Psoas muscle (tissue), 8 donors: ENCODE results near the gene KNSTRN. TPM values are rescaled to one million over a fixed set of nuclear protein-coding genes. Genes with fewer than 3 reads are reported as not detected.

Experiments used
- ATAC-seq, 4 donors: fragments of 200-7000 bp; cut with Tn5 transposase; one replicate each; pipeline ENCODE4 v1.9.1; 2020; ENCODE audit warnings: moderate library complexity in 3 of 4, mild to moderate bottlenecking in 2 of 4
- DNase-seq, 2 donors: peaks; one replicate each; pipeline ENCODE4 v3.0.0-alpha.2; 2020
- H3K27ac ChIP-seq: fragments of 200-600 bp; one replicate; pipeline ENCODE4 v1.8.0; 2022
- H3K27me3 ChIP-seq, 3 donors: fragments of 200-600 bp in 1 of 3; one replicate each; pipeline versions ENCODE4 v1.6.1 to v1.8.0; 2013 to 2022; ENCODE audit warnings: low read length in 2 of 3, mild to moderate bottlenecking in 2 of 3, moderate library complexity in 1 of 3; ENCODE audit not compliant: insufficient read depth in 3 of 3
- H3K36me3 ChIP-seq, 2 donors: fragments of 200-600 bp in 1 of 2; one replicate each; pipeline versions ENCODE4 v1.6.1 to v1.8.0; 2013 to 2022; ENCODE audit warnings: low read depth in 1 of 2, mild to moderate bottlenecking in 1 of 2, moderate library complexity in 1 of 2; ENCODE audit not compliant: insufficient read depth in 1 of 2
- H3K4me1 ChIP-seq: fragments of 200-600 bp; one replicate; pipeline ENCODE4 v1.8.0; 2022
- H3K4me3 ChIP-seq: fragments of 200-600 bp; one replicate; pipeline ENCODE4 v1.8.0; 2022; ENCODE audit warnings: mild to moderate bottlenecking
- H3K9me3 ChIP-seq: fragments of 200-600 bp; one replicate; pipeline ENCODE4 v1.8.0; 2022
- CTCF ChIP-seq: fragments of 200-600 bp; IDR thresholded peaks from one replicate; pipeline ENCODE4 v1.8.0; 2022; ENCODE audit warnings: antibody characterized with exemption
- WGBS, 3 donors: extraction: QIAGEN DNeasy Blood & Tissue Kit; methylation state at CpG; one replicate each; pipeline versions ENCODE4 v1.1.6 to v1.1.7; 2013; 5-methylcytosine and 5-hydroxymethylcytosine counted together
- intact Hi-C, 2 donors: fragments of 100-400 bp; cut with DNase I; formaldehyde crosslinking; loops; one replicate each; pipeline versions ENCODE4 v1.11.0 to v1.14.2; 2022
- polyA plus RNA-seq, 3 donors: library from polyadenylated mRNA; stranded (reverse); fragments of 200-250 nt; gene quantifications; one replicate each; pipeline ENCODE4 v1.2.3, GENCODE V29; 2013
- total RNA-seq, 4 donors: library from RNA; stranded (reverse); fragmentation: NEBNext Ultra II Directional in 2 of 4; extraction: Animal tissue kit (Norgen Biotek cat#: 25700) in 2 of 4; gene quantifications; one replicate each; pipeline versions ENCODE4 v1.2.1 to v1.2.4, GENCODE V29; 2021 to 2023
- donor health status: healthy with polysubstance abuse.
- donor health status: DM: no; HTN: no; CAD: no; lungs with moderate emphysema.
- donor health status: Bipolar disorder and iron deficiency.
- donor health status: healthy.
- donor health status: DM: yes; HTN: yes; CAD: no.
- donor health status: DM: no; HTN: no; CAD: no.
- donor health status: DM: no; HTN: no; CAD: no.
- donor health status: DM: yes; HTN: yes; CAD: no.

Gene KNSTRN
- total and polyA plus RNA-seq, 7 donors, result 7.7 to 21.5 (median 14.5) TPM

GRCh38 chr15:40340740-40341400 is 41.7 kb upstream of the KNSTRN start, which contains the start of gene CCDC9B:
Gene CCDC9B (minus strand): TSS chr15:40340939. CDS start chr15:40340819, 120 bp downstream.
- Histone ChIP-seq H3K4me3 (peak within 1 kb of the TSS; percentile 66), H3K36me3 (peaks cover 0 to 15% of the 10 kb centered on the region in 2 donors), H3K4me1 (peaks cover 65% of the 10 kb centered on the region), H3K27me3 (no peaks in the 10 kb centered on the region), H3K27ac (peak within 1 kb of the TSS; percentile 93), H3K9me3 (no peaks in the 10 kb centered on the region)
- peak; percentile 92 to 97 for DNase-seq
- 10 to 15% (median 13%) methylated on average over 17 of the region's 17 CpGs for WGBS, 3 donors
- TF ChIP-seq CTCF, result no peak
- intact Hi-C loops, result loop anchor here in 1 of 2 donors (5.0 kb wide), 1 partner anchor 81 kb away; no protein-coding TSS in a partner anchor
- peak; percentile 80 to 86 (median 82) for ATAC-seq

- no peak for TF ChIP-seq CTCF
- ATAC-seq, result no peak
- Histone ChIP-seq H3K36me3 (no peaks in the 10 kb centered on the region), H3K4me1 (peaks cover 50% of the 10 kb centered on the region), H3K27me3 (no peaks in the 10 kb centered on the region), H3K4me3 (no peak overlapping the region), H3K9me3 (no peaks in the 10 kb centered on the region), H3K27ac (peak overlapping the region; percentile 93)
- 78 to 79% (median 79%) methylated on average over 7 of the region's 7 CpGs for WGBS, 3 donors
- DNase-seq, result peak in 1 of 2 donors; percentile 12
- intact Hi-C loops, result loop anchor here in 1 of 2 donors (5.0 kb wide), 1 partner anchor 80 kb away; no protein-coding TSS in a partner anchor
These were observed 39.9 kb upstream of the KNSTRN start for GRCh38 chr15:40342416-40343320.

GRCh38 chr15:40343512-40343911 is 39.0 kb upstream of the KNSTRN start:
- peak in 1 of 2 donors; percentile 58 for DNase-seq
- peak overlapping the region; percentile 93 for H3K27ac ChIP-seq
- peaks cover 42% of the 10 kb centered on the region for H3K4me1 ChIP-seq
- ATAC-seq, result no peak
- no peaks in the 10 kb centered on the region for H3K9me3 ChIP-seq
- intact Hi-C loops, result loop anchor here in 1 of 2 donors (5.0 kb wide), 1 partner anchor 79 kb away; no protein-coding TSS in a partner anchor
- TF ChIP-seq CTCF, result no peak
- 76 to 88% (median 84%) methylated on average over 10 of the region's 10 CpGs for WGBS, 3 donors
- H3K4me3 ChIP-seq, result no peak overlapping the region
- H3K36me3 ChIP-seq, result no peaks in the 10 kb centered on the region
- H3K27me3 ChIP-seq, result no peaks in the 10 kb centered on the region

GRCh38 chr15:40344217-40344616 is 38.3 kb upstream of the KNSTRN start:
- intact Hi-C loops, result loop anchor here in 1 of 2 donors (5.0 kb wide), 1 partner anchor 78 kb away; no protein-coding TSS in a partner anchor
- H3K27ac ChIP-seq, result peak overlapping the region; percentile 23

More at GRCh38 chr15:40344217-40344616, 38.3 kb upstream of the KNSTRN start:
- WGBS, 3 donors, result 42 to 55% (median 44%) methylated on average over 6 of the region's 6 CpGs
- H3K4me3 ChIP-seq, result no peak overlapping the region
- TF ChIP-seq CTCF, result no peak
- peaks cover 35% of the 10 kb centered on the region for H3K4me1 ChIP-seq
- no peaks in the 10 kb centered on the region for H3K9me3 ChIP-seq
- no peak for DNase-seq
- no peak for ATAC-seq
- H3K27me3 ChIP-seq, result no peaks in the 10 kb centered on the region
- H3K36me3 ChIP-seq, result no peaks in the 10 kb centered on the region
